ENCODE results near the gene MEGF11. TPM values are rescaled to one million over a fixed set of nuclear protein-coding genes. Genes with fewer than 3 reads are reported as not detected.

The MEGF11 gene
- total and polyA plus RNA-seq, 8 donors = 0.05 to 0.92 (median 0.14) TPM; not detected in 4

DNA sequence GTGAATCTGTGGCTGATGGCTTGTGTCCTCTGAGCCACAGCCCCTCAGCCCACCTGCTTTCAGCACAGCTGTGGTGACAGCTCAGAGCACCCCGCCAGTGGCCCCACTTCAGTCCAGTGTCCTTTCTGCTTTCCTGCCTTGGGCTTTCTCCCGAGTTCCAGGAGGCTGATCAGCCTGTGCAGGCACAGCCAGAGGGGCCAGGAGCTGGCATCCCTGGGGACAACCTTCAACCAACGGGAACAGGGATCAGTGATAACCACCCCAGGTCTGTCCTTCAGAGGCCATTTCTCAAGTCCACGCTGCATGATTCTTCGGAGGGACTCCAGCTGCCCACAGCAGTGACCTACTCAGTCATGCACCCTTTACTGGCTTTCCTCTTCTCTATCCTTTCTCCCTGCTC lies 217.6 kb downstream of the MEGF11 start:
- H3K36me3 ChIP-seq = no peaks in the 10 kb centered on the region
- TF ChIP-seq EP300 (IDR thresholded peaks at IDR 0.05) (no peak), POLR2A (IDR thresholded peaks at IDR 0.05) (no peak), POLR2AphosphoS5 (IDR thresholded peaks at IDR 0.05) (no peak)
- TF ChIP-seq, protein P1, sequence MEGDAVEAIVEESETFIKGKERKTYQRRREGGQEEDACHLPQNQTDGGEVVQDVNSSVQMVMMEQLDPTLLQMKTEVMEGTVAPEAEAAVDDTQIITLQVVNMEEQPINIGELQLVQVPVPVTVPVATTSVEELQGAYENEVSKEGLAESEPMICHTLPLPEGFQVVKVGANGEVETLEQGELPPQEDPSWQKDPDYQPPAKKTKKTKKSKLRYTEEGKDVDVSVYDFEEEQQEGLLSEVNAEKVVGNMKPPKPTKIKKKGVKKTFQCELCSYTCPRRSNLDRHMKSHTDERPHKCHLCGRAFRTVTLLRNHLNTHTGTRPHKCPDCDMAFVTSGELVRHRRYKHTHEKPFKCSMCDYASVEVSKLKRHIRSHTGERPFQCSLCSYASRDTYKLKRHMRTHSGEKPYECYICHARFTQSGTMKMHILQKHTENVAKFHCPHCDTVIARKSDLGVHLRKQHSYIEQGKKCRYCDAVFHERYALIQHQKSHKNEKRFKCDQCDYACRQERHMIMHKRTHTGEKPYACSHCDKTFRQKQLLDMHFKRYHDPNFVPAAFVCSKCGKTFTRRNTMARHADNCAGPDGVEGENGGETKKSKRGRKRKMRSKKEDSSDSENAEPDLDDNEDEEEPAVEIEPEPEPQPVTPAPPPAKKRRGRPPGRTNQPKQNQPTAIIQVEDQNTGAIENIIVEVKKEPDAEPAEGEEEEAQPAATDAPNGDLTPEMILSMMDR (IDR thresholded peaks at IDR 0.05) = no peak
- intact Hi-C loops (cut with DNase I; ENCODE audit: low total_unique reads) = no loop called here
- H3K27ac ChIP-seq = no peak overlapping the region
- H3K4me1 ChIP-seq = peaks cover 0 to 6% (median 0%) of the 10 kb centered on the region in 4 donors
- no peak overlapping the region for H3K4me3 ChIP-seq
- 61 to 78% (median 69%) methylated on average over 5 of the region's 5 CpGs for WGBS, 5 donors
- H3K27me3 ChIP-seq = peaks cover 0 to 50% (median 0%) of the 10 kb centered on the region in 3 donors
- H3K9me3 ChIP-seq = peaks cover 0 to 17% (median 2%) of the 10 kb centered on the region in 4 donors
- no peak for DNase-seq

DNA sequence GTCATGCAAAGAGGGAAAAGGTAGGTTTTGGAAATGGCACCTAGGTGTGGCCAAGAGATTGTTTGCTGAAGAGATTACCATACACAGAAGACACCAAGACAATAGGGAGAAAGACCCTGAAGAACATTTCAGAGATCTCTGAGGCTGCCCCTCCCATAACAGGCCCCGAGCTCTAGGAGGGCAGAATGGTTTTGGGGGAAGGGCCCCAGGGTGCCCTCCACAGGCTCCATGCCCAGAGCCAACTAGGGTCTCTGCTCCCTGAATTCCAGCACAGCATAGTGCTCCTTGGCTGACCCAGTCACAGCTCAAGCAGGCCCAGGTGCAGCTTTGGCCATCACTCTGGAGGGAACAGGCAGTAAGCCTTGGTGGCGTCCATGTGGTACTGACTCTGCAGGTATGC lies 220.4 kb downstream of the MEGF11 start:
- peaks cover 0 to 17% (median 2%) of the 10 kb centered on the region in 4 donors for H3K9me3 ChIP-seq
- H3K27ac ChIP-seq = no peak overlapping the region
- 85 to 100% (median 96%) methylated on average over 2 of the region's 2 CpGs for WGBS, 5 donors
- intact Hi-C loops (cut with DNase I; ENCODE audit: low total_unique reads) = no loop called here
- no peak for TF ChIP-seq POLR2A (IDR thresholded peaks at IDR 0.05)
- TF ChIP-seq EP300 (IDR thresholded peaks at IDR 0.05) = no peak
- TF ChIP-seq, protein P1 (IDR thresholded peaks at IDR 0.05) = no peak
- TF ChIP-seq POLR2AphosphoS5 (IDR thresholded peaks at IDR 0.05) = no peak
- no peak for DNase-seq
- H3K36me3 ChIP-seq = no peaks in the 10 kb centered on the region
- H3K4me1 ChIP-seq = no peaks in the 10 kb centered on the region
- H3K4me3 ChIP-seq = no peak overlapping the region
- H3K27me3 ChIP-seq = peaks cover 0 to 29% (median 0%) of the 10 kb centered on the region in 3 donors

DNA sequence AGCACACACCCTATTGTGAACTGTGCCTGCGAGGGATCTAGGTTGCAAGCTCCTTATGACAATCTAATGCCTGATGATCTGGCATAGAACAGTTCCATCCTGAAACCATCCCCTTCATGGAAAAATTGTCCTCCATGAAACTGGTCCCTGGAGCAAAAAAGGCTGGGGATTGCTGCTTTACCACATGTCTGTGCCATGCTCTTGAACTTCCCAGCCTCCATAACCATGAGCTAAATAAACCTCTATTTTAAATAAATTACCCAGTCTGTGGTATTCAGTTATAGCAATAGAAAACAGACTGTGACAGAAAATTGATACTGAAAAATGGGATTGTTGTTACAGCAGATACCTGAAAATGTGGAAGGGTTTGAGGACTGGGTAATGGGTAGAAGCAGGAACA lies 221.5 kb downstream of the MEGF11 start:
- H3K36me3 ChIP-seq = no peaks in the 10 kb centered on the region
- no peak for DNase-seq
- H3K4me3 ChIP-seq = no peak overlapping the region
- TF ChIP-seq, protein P1 (IDR thresholded peaks at IDR 0.05) = no peak
- TF ChIP-seq POLR2A (IDR thresholded peaks at IDR 0.05) (no peak), EP300 (IDR thresholded peaks at IDR 0.05) (no peak), POLR2AphosphoS5 (IDR thresholded peaks at IDR 0.05) (no peak)
- peaks cover 0 to 20% (median 0%) of the 10 kb centered on the region in 3 donors for H3K27me3 ChIP-seq
- 88 to 100% (median 95%) methylated on average over 1 of the region's 1 CpG for WGBS, 5 donors
- intact Hi-C loops (cut with DNase I; ENCODE audit: low total_unique reads) = no loop called here
- H3K27ac ChIP-seq = no peak overlapping the region
- peaks cover 0 to 17% (median 2%) of the 10 kb centered on the region in 4 donors for H3K9me3 ChIP-seq
- H3K4me1 ChIP-seq = no peaks in the 10 kb centered on the region

DNA sequence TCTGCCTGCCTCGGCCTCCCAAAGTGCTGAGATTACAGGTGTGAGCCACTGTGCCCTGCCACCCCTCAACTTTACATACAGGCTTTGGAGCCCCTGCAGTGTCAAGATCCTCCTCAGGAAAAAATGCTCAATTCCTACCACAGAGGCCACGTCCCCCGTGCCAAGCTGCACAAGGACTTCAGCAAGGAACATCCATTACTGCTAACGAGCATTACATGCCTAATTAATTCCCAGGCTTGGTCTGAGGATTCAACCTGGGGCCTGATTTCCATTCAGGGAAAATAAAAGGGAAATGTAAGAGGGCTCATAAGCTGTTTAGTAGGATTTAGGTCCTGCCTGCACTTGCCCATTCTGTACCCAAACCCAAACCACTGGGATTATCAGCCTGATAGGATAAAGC lies 222.9 kb downstream of the MEGF11 start:
- DNase-seq = no peak
- H3K4me1 ChIP-seq = no peaks in the 10 kb centered on the region
- peaks cover 0 to 8% (median 0%) of the 10 kb centered on the region in 3 donors for H3K27me3 ChIP-seq
- H3K36me3 ChIP-seq = no peaks in the 10 kb centered on the region
- peaks cover 0 to 17% (median 2%) of the 10 kb centered on the region in 4 donors for H3K9me3 ChIP-seq
- no peak overlapping the region for H3K4me3 ChIP-seq
- intact Hi-C loops (cut with DNase I; ENCODE audit: low total_unique reads) = no loop called here
- no peak for TF ChIP-seq EP300 (IDR thresholded peaks at IDR 0.05)
- no peak for TF ChIP-seq POLR2A (IDR thresholded peaks at IDR 0.05)
- no peak for TF ChIP-seq POLR2AphosphoS5 (IDR thresholded peaks at IDR 0.05)
- TF ChIP-seq, protein P1 (IDR thresholded peaks at IDR 0.05) = no peak
- 80 to 86% (median 84%) methylated on average over 4 of the region's 4 CpGs for WGBS, 5 donors
- no peak overlapping the region for H3K27ac ChIP-seq
